HG03457 (cell line): ENCODE measurements around the gene C4orf36.
"Not testable (repeated sequence)": the region's sequence is repeated elsewhere in the genome, so short reads cannot be mapped to it uniquely, and the experiment has no call there.

ENCODE experiments used
- ATAC-seq: cut with Tn5 transposase; IDR thresholded peaks from one replicate; pipeline ENCODE4 v1.9.1; 2021; ENCODE audit warnings: moderate number of reproducible peaks; ENCODE audit not compliant: unreplicated experiment

Gene C4orf36

GRCh38 chr4:86917212-86918039 is 25.2 kb upstream of the C4orf36 start:
- no peak for ATAC-seq

GRCh38 chr4:86916392-86916791 is 24.2 kb upstream of the C4orf36 start:
- ATAC-seq = no peak

GRCh38 chr4:86910820-86911684 is 18.8 kb upstream of the C4orf36 start:
- no peak for ATAC-seq

- ATAC-seq = no peak
Observed at GRCh38 chr4:86910369-86910768, 18.1 kb upstream of the C4orf36 start.

- no peak for ATAC-seq
Observed at GRCh38 chr4:86909546-86910295, 17.5 kb upstream of the C4orf36 start.

GRCh38 chr4:86908251-86908657 is 16.0 kb upstream of the C4orf36 start:
- no peak for ATAC-seq

GRCh38 chr4:86901864-86902263 is 9.6 kb upstream of the C4orf36 start:
- ATAC-seq = no peak

GRCh38 chr4:86898562-86898961 is 6.3 kb upstream of the C4orf36 start:
- no peak for ATAC-seq

- no peak for ATAC-seq
Observed at GRCh38 chr4:86896596-86896995, 4.4 kb upstream of the C4orf36 start.

GRCh38 chr4:86895692-86896488 is 3.7 kb upstream of the C4orf36 start:
- no peak for ATAC-seq

GRCh38 chr4:86894455-86894854 is 2.2 kb upstream of the C4orf36 start:
- no peak for ATAC-seq

- no peak for ATAC-seq
Observed at GRCh38 chr4:86893136-86893535, 914 bp upstream of the C4orf36 start.

- ATAC-seq = no peak
Observed at GRCh38 chr4:86892636-86892960, 376 bp upstream of the C4orf36 start.

GRCh38 chr4:86890790-86891189 is 1.4 kb downstream of the C4orf36 start:
- ATAC-seq = no peak

- ATAC-seq = no peak
Observed at GRCh38 chr4:86879641-86880040, 12.6 kb downstream of the C4orf36 start.

- no peak for ATAC-seq
Observed at GRCh38 chr4:86878640-86879039, 13.6 kb downstream of the C4orf36 start.

GRCh38 chr4:86876894-86877685 is 15.1 kb downstream of the C4orf36 start:
- no peak for ATAC-seq

GRCh38 chr4:86875436-86875835 is 16.8 kb downstream of the C4orf36 start:
- not testable (repeated sequence) for ATAC-seq

- ATAC-seq = no peak
Observed at GRCh38 chr4:86872135-86872534, 20.1 kb downstream of the C4orf36 start.
